Measurements from ENCODE around the gene ERLIN1. TPM values are rescaled to one million over a fixed set of nuclear protein-coding genes. Genes with fewer than 3 reads are reported as not detected.

Gene ERLIN1
- total RNA-seq: 58.5 and 62.3 TPM in 2 replicates

DNA sequence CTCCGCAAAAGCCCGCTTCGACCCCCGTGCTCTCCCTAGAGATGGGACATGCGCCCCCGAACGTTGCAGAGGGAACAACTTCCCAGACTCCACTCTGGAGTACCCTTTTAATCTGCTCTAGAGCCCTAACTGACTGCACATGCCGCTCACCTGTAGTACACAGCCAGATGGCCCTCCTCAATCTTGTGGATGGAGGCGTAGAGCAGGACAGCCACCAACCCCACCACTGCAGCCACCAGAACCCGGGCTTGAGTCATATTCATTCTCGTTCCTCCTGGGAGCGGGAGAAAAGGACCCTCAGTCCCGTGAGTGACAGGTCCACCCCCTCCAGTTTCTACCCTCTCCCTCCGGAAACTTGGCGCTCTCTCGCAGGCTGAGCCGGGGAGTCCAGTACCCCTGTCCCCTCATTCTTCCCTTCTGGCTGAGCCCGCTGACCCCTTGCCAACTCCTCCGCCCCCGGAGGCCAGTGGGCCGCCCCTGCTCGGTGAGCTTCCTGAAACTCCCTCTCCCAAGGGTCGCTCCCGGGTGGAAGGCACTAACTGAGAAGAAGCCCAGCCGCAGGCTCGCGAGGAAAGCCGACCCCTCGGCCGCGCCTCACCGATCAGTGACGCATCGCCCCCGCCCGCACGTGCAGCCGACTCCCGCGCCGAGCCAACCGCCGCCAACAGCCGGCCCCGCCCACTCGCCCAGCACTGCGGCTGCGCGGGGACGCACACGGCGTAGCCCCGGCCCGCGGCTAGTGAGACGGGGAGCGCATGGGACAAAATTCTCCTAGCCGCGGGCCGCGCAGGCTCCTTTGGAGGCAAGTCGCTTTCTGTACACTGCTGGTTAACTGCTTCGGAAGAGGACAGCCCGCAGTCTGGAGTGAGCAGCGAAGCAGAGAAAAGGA is at the start of gene ERLIN1:
Gene ERLIN1 (minus strand): TSS at position 666 of the 889 bp plus-strand sequence. CDS start 403 bp downstream, at position 263.

Other genes with a start within 250 kb of the ERLIN1 start
- gene DNMBP, start 176.1 kb downstream of the ERLIN1 start, total RNA-seq: 25.7 and 28.7 TPM in 2 replicates
- not detected in 2 replicates for gene CPN1, start 104.2 kb downstream of the ERLIN1 start, total RNA-seq
- gene CHUK, start 43.6 kb upstream of the ERLIN1 start, total RNA-seq: 22.4 and 25.3 TPM in 2 replicates
- gene CWF19L1, start 81.6 kb upstream of the ERLIN1 start, total RNA-seq: 16.9 and 20.0 TPM in 2 replicates
- 40.3 and 48.0 TPM in 2 replicates for gene BLOC1S2, start 100.7 kb upstream of the ERLIN1 start, total RNA-seq
- not detected in 2 replicates for gene PKD2L1, start 144.2 kb upstream of the ERLIN1 start, total RNA-seq
- gene SCD, start 161.2 kb upstream of the ERLIN1 start, total RNA-seq: 181 and 458 TPM in 2 replicates